ENCODE results near the gene VSIG1.

DNA sequence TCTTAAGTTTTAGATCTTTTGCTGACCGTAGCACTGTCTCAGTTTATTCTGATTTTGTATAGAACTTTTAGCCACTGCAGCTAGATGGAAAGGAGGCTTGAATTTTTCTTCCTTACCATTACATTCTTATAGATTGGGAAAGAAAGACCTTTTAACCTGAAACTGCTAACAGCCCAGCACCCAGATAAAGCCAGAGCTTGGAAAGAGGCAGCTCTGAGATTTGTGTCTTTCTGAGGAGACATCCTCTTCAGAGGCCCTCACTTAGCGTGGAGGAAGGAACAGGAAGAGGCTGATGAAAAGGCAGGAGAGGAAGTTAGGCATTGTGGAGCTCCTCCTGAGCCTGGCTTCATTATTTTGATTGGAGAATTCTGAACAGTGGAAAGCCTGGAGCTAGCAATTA is 81.8 kb downstream of the VSIG1 start:
- TF ChIP-seq, protein P1, sequence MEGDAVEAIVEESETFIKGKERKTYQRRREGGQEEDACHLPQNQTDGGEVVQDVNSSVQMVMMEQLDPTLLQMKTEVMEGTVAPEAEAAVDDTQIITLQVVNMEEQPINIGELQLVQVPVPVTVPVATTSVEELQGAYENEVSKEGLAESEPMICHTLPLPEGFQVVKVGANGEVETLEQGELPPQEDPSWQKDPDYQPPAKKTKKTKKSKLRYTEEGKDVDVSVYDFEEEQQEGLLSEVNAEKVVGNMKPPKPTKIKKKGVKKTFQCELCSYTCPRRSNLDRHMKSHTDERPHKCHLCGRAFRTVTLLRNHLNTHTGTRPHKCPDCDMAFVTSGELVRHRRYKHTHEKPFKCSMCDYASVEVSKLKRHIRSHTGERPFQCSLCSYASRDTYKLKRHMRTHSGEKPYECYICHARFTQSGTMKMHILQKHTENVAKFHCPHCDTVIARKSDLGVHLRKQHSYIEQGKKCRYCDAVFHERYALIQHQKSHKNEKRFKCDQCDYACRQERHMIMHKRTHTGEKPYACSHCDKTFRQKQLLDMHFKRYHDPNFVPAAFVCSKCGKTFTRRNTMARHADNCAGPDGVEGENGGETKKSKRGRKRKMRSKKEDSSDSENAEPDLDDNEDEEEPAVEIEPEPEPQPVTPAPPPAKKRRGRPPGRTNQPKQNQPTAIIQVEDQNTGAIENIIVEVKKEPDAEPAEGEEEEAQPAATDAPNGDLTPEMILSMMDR (optimal IDR thresholded peaks at IDR 0.05 in 1 of 3, IDR thresholded peaks at IDR 0.05 in 1 of 3, conservative IDR thresholded peaks at IDR 0.05 in 1 of 3; ENCODE audit: extremely low read depth in 1 of 3, insufficient read depth in 2 of 3, low read length in 3 of 3) = no peak
- no peak for TF ChIP-seq EZH2 (IDR thresholded peaks at IDR 0.05; ENCODE audit: low read length)
